ENCODE results near the gene VDR.
A peak's percentile ranks its signal among the peaks of the same experiment; 100 is the strongest.
"Not testable (repeated sequence)": the region's sequence is repeated elsewhere in the genome, so short reads cannot be mapped to it uniquely, and the experiment has no call there.

The VDR gene

DNA sequence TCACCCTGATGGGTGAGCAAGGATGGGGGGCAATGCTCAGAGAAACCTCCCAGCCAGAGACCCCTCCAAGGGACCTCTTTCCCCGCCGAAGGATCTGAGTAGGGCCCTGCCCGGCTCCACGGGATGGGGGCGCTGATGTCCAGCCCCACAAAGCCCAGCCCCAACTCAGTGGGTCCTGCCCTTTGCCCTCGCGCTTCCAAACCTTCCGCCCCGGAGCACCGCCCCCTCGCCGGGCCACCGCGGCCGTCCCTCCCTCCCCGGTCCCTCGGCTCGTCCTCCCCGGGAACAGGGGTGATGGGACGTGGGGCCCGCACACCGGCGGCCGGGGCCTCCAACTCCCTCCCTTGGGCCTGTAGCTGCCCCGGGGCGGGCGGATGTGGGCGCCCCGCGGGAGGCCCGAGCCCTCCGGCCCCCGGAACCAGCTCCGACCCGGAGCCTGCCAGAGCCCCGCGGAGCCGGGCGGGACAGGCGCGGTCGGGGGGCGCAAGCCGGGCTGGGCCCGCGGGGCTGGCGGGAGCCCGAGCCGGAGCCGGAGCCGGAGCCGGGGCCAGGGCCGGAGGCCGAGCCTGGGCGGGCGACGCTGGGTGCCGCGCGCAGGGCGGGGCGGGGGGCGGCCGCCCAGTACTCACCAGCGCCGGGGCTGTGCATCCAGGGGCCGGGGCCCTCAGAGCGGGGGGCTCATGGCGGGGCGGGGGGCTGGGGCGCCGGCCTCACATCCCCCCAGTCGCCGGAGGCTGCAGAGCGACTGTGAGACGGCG is 85.5 kb downstream of the VDR start:
- TF ChIP-seq, protein P1, sequence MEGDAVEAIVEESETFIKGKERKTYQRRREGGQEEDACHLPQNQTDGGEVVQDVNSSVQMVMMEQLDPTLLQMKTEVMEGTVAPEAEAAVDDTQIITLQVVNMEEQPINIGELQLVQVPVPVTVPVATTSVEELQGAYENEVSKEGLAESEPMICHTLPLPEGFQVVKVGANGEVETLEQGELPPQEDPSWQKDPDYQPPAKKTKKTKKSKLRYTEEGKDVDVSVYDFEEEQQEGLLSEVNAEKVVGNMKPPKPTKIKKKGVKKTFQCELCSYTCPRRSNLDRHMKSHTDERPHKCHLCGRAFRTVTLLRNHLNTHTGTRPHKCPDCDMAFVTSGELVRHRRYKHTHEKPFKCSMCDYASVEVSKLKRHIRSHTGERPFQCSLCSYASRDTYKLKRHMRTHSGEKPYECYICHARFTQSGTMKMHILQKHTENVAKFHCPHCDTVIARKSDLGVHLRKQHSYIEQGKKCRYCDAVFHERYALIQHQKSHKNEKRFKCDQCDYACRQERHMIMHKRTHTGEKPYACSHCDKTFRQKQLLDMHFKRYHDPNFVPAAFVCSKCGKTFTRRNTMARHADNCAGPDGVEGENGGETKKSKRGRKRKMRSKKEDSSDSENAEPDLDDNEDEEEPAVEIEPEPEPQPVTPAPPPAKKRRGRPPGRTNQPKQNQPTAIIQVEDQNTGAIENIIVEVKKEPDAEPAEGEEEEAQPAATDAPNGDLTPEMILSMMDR (IDR thresholded peaks at IDR 0.05; ENCODE audit: insufficient read depth, low read length, missing control alignments): peak; percentile 31
- DNase-seq (ENCODE audit: low read depth, low spot score): no peak
- ChIA-PET POLR2A (interaction anchor here (1.0 to 3.4 kb wide), 7 partner anchors 9 to 62 kb away, joined by 3 to 14 read pairs (median 8); no protein-coding TSS in a partner anchor), CTCF (interaction anchor here (1.1 to 39.4 kb wide), 3 partner anchors 12 to 370 kb away, joined by 3 to 751 read pairs (median 18); no protein-coding TSS in a partner anchor)
- peak overlapping the region; percentile 84 for H3K4me3 ChIP-seq (ENCODE audit: low read depth, low read length)

DNA sequence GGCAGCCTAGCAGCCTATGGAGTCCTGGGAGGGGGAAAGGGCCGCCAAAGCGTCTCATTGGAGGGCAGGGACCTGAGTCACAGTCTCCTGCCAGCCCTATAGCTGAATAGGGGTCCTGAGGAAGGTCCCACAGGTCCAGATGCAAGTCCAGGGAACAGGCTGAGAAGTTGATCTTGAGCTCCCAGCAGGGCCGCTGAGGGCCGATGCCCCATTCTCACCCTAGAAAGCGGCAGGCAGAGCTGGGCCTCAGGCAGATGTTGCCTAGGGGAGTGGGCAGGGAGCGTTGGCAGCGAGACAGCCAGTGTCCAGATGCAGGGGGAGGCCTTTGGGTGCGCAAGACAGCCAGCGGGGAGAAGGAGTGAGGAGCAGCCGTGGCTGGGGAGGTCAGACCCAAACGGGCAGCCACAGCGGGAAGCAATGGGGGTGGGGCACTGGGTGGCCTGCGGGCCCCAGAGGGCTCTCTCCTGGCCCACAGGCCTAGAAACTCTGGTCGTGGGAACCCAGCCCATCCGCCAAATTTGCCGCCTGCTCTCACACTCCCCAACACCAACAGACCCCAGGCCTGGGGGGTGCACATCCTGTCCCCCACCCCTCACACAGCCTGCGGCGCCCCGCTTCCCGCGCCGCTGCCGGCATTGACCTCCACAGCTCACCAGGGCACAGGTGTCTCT is 86.2 kb downstream of the VDR start:
- ChIA-PET POLR2A (interaction anchor here (0.8 to 3.4 kb wide), 5 partner anchors 10 to 29 kb away, joined by 3 to 13 read pairs (median 3); no protein-coding TSS in a partner anchor), CTCF (interaction anchor here (1.0 to 39.4 kb wide), 7 partner anchors 11 to 371 kb away, joined by 3 to 751 read pairs (median 6); no protein-coding TSS in a partner anchor)
- peak overlapping the region; percentile 84 for H3K4me3 ChIP-seq (ENCODE audit: low read depth, low read length)
- TF ChIP-seq, protein P1 (IDR thresholded peaks at IDR 0.05; ENCODE audit: insufficient read depth, low read length, missing control alignments): no peak
- no peak for DNase-seq (ENCODE audit: low read depth, low spot score)

DNA sequence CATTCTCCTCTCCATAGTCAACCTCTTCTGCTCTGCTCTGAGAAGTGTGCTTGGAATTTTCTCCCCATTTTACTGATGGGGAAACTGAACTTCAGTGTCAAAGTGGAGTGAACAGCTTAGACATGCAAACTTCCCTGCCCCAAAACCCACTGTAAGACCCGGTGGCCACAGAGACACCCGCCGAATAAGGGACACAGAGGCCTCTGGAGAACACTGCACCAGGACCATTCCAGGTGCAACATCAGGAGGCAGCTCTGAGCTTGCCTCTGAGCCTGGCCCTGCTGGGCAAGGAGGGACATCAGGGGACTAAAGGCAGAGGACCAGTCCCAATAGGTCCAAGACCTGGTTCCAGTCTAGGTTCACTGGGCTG is 86.8 kb downstream of the VDR start:
- peak overlapping the region; percentile 84 for H3K4me3 ChIP-seq (ENCODE audit: low read depth, low read length)
- ChIA-PET POLR2A (interaction anchor here (0.8 to 3.4 kb wide), 4 partner anchors 10 to 28 kb away, joined by 3 to 13 read pairs (median 5); no protein-coding TSS in a partner anchor), CTCF (interaction anchor here (0.7 to 39.4 kb wide), 17 partner anchors 11 to 371 kb away, joined by 3 to 751 read pairs (median 4); no protein-coding TSS in a partner anchor)
- DNase-seq (ENCODE audit: low read depth, low spot score): no peak
- TF ChIP-seq, protein P1 (IDR thresholded peaks at IDR 0.05; ENCODE audit: insufficient read depth, low read length, missing control alignments): no peak

DNA sequence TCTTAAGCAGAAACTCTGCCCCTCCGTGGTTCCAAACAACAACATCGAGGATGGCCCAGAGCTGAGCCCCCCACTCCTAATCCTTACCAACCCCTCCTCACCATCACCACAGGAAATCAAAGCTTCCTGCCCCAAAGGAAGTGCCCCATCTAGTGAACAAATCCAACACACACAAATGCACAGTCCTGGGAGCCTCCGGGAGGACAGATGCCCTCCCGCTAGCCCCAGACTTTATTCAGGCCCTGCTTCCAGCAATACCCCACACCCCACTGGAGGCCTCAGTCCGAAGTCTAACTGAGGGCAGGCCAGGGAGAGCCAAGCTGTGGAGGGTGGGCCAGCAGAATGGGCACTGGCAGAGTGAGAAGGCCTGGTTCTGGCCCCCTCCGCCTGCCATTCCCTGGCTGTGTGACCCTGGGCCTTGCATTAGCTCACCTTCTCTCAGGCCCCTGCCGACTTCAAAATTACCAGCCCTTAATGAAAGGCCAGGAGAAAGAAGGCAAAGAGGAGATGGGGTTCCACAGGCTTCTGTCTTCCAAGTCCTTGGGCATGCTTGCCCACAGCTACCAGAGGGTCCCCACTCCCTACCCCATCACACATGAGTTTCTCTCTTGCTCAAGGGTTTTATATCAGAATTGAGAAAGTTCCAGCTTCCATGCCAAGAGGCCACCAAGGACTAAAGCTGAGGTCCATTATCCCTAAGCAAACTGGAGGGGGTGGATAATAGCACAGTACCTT is 87.4 kb downstream of the VDR start:
- CTCF ChIA-PET: interaction anchor here (0.7 to 39.4 kb wide), 19 partner anchors 10 to 146 kb away, joined by 3 to 751 read pairs (median 4); partner anchors contain the start of genes RAPGEF3 and TMEM106C
- TF ChIP-seq, protein P1 (IDR thresholded peaks at IDR 0.05; ENCODE audit: insufficient read depth, low read length, missing control alignments): peak; percentile 19
- peak overlapping the region; percentile 84 for H3K4me3 ChIP-seq (ENCODE audit: low read depth, low read length)
- POLR2A ChIA-PET: interaction anchor here (0.9 to 2.6 kb wide), 2 partner anchors 11 to 14 kb away, joined by 3 to 7 read pairs; no protein-coding TSS in a partner anchor
- DNase-seq (ENCODE audit: low read depth, low spot score): no peak

DNA sequence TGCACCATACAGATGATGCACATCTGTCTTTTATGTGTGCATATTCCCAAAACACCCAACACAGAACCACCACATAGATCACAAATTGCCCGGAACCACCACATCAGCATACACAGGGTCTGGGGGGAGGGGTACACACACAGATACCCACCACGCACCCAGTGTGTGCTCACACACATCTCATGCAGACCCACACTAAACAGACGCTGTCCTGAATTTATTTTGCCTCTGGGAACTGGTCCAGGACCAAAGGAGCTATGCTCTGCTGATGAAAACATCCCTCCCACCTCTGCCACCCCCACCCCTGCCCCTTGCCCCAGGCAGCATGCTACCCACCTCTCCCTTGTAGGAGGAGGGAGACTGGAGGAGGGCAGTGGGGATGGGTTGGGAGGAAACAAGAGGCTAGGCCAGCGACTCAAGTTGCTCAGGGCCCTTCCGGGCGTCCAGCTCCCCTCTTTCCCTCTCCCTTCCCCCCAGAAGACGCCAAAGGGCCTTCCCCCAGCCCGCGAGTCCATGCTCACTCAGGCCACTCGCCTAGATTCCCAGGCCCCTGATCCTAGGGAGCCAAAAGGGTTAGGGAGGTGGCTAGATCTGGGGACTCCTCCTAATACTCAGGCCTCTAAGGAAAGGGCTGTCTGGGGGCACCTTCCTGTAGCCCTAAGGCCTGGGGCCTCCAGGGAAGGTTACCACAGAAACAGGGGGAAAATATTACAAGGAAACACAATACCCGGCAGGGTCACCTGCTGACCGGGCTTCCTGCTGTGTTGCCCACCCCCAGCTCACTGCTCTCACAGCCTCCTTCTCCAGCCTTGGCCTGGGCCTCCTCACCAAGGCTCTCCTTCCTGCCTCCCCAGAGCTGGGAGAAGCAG is 88.2 kb downstream of the VDR start:
- peak overlapping the region; percentile 84 for H3K4me3 ChIP-seq (ENCODE audit: low read depth, low read length)
- TF ChIP-seq, protein P1 (IDR thresholded peaks at IDR 0.05; ENCODE audit: insufficient read depth, low read length, missing control alignments): no peak
- POLR2A ChIA-PET: interaction anchor here (2.6 kb wide), 1 partner anchor 12 kb away, joined by 7 read pairs; no protein-coding TSS in a partner anchor

DNA sequence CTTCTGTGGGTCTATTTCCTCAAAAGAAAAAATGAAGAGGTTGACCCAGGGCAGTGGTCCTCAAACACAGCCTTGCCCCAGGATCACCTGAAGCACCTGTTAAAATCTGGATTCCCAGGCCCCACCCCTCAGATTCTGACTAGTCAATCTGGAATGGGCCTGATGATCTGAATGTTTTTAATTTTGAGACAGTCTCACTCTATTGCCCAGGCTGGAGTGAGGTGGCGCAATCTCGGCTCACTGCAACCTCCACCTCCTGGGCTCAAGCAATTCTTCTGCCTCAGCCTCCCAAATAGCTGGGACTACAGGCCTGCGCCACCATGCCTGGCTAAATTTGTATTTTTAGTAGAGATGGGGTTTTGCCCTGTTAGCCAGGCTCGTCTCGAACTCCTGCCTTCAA is 89.3 kb downstream of the VDR start:
- DNase-seq (ENCODE audit: low read depth, low spot score); H3K4me3 ChIP-seq (ENCODE audit: low read depth, low read length); POLR2A ChIA-PET: not testable (repeated sequence)
- CTCF ChIA-PET: interaction anchor here (39.4 kb wide), 1 partner anchor 19 kb away, joined by 751 read pairs; no protein-coding TSS in a partner anchor

More for the DNA sequence above, 88.2 kb downstream of the VDR start:
- CTCF ChIA-PET: interaction anchor here (0.8 to 39.4 kb wide), 13 partner anchors 9 to 147 kb away, joined by 3 to 751 read pairs (median 4); partner anchors contain the start of genes RAPGEF3 and TMEM106C
- no peak for DNase-seq (ENCODE audit: low read depth, low spot score)
